Left ventricle myocardium superior (tissue), 1 donor: ENCODE data around the gene FUOM. TPM values are rescaled to one million over a fixed set of nuclear protein-coding genes. Genes with fewer than 3 reads are reported as not detected.

Experiments used
- ATAC-seq: fragments of 200-7000 bp; cut with Tn5 transposase; one replicate; pipeline ENCODE4 v1.9.1; 2020; ENCODE audit warnings: mild to moderate bottlenecking, moderate library complexity
- DNase-seq: peaks from one replicate; pipeline ENCODE4 v3.0.0-alpha.2; 2020
- intact Hi-C: fragments of 100-400 bp; cut with micrococcal nuclease; formaldehyde crosslinking; loops from one replicate; pipeline ENCODE4 v1.11.0; 2022
- total RNA-seq: library from RNA; stranded (reverse); fragmentation: NEBNext Ultra II Directional; extraction: Animal tissue kit (Norgen Biotek cat#: 25700); gene quantifications from one replicate; pipeline ENCODE4 v1.2.1, GENCODE V29; 2021
- donor health status: DM: no; HTN: yes; CAD: no; lungs with severe emphysema.

FUOM gene
- total RNA-seq, 1 donor from 2014 or later: 9.3 TPM

DNA sequence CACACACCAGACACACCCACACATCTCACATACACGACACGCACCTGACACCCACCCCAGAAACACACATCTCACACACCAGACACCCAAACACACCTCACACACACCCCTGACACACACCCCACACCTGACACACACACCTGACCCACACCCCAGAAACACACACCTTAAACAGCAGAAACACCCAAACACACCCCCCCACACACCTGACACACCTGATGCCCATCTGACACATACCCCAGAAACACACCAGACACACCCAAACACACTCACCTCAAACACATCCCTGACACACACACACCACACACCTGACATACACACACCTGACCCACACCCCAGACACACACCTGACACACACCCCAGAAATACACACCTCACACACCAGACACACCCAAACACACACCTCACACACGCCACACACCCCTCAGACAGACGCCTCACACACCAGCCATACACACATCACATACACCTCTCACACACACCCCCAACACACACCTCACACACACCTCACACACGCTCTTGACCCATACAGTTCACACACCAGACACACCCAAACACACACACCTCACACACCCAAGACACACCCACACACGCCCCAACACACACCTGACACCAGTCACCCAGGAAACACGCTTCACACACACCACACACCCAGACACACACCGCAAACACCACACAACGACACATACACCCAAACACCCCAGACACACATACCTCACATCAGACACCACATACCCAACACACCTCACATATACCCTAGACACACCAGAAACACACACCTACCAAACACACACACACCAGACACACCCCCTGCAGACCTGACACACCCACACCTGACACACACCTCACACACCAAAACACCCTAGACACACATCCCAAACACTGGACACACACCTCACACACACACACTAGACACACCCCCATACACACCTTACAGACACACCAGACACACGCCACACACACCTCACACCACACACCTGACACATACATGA lies 19.4 kb downstream of the FUOM start:
- intact Hi-C loops: no loop called here
- DNase-seq (no peak), ATAC-seq (no peak)

DNA sequence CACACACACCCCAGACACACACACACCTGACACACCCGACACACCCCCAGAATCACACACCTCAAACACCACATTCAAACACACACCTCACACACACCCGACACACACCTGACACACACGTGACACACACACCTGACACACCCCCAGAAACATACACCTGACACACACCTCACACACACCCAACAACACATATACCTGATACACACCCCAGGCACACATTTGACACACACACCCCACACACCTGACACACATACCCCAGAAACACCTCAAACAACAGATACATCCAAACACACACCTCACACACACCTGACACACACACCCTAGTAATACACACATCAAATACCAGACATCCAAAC lies 20.5 kb downstream of the FUOM start:
- intact Hi-C loops: no loop called here
- DNase-seq (no peak), ATAC-seq (no peak)

DNA sequence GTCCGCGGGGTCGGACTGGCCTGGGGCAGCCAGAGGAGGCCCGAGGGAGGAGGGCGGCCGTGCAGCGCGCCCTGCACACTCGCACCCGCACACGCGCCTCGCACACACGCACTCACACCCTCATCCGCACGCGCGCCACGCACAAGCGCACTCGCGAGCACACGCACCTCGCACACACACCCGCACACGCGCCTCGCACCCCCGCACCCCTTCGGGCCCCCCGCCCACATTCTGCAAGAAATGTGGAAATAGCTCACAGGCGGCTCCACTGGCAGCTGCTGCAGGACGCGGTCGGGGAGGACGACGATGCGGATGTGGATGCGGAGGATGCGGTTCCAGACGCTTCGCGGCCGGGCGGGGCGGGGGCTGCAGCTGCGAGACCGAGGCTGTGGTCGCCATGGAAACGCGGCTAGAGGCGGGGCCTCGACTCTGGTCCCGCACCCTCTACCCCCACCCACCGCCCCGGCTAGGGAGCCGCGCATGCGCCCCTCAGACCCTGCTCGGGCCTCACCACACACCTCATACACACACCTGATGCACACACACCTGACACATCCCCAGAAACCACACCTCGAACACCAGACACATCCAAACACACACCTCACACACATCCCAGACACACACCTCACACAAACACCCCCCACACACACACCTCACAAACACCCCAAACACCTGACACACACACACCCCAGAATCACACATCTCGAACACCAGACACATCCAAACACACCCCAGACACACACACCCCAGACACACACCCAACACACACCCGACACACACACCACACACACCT lies 21.0 kb downstream of the FUOM start, which contains the start of gene CALY:
TSS of gene CALY (minus strand) at position 320 of the 793 bp plus-strand sequence. CDS start 7,907 bp downstream, outside the sequence.
- intact Hi-C loops: no loop called here
- DNase-seq (no peak), ATAC-seq (peak; percentile 11)

DNA sequence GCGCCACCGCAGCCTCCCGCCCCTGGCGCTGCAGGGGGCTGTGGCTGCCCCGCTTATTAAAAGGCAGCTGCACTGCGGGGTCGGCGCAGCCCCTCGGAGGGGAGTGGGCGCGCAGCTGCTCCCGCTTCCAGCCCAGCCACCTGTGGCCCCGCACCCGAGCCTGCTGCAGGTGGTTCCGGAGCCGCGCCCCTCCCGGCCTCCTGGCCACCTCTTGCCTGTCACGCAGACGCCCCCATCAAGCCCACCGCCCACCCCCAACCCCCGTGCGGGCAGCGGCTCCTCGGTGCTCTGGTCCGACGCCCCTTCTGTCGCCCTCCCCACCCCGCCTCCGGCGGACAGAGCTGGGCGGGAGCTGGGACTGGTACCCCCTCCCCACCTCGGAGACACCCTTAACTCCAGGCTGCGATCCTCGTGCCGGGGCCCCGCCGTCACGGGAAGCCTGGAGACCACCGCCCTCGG lies 21.7 kb downstream of the FUOM start:
- ATAC-seq (no peak), DNase-seq (no peak)
- intact Hi-C loops: no loop called here

DNA sequence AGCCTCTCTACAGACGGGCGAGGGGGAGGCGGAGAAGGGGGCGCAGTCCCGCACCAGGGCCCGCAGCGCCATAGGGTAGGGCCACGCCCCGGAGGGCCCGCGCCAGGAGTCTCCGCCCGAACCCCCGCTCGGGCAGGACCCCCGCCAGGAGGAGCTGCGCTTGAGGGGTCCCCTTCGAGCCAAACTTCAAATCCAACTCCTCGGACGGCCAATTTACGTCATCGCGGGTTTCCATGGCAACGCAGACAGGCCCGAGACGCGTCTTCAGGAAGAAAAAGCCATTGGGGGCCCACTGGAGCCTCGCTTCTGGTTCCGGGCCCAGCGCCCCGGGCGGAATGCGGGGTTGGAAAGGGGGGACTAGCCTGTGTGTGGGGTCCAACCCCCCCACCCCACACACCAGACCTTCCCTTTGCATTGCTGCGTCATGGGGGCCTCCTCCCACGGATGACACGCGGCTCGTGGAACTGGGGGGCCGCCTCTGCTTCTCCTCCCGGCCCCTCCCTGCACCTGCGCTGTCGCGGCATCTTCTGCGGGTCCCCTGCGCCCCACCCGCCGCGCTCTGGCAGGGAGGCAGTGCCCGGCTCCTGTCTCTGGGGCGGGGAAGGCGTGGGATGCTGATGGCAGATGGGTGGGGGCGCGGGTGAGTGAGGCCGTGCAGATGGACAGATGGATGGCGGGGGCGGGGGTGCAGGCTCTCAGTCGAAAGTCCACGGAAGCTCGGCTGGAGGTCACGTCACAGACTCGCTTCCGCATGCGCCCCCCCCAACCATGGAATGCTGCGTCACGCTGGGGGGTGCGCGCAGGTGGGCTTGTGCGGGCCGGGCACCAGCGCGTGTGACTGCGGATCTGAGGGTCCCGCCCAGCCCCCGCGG lies 22.3 kb downstream of the FUOM start:
- DNase-seq (peak; percentile 69), ATAC-seq (peak; percentile 27)
- intact Hi-C loops: no loop called here

DNA sequence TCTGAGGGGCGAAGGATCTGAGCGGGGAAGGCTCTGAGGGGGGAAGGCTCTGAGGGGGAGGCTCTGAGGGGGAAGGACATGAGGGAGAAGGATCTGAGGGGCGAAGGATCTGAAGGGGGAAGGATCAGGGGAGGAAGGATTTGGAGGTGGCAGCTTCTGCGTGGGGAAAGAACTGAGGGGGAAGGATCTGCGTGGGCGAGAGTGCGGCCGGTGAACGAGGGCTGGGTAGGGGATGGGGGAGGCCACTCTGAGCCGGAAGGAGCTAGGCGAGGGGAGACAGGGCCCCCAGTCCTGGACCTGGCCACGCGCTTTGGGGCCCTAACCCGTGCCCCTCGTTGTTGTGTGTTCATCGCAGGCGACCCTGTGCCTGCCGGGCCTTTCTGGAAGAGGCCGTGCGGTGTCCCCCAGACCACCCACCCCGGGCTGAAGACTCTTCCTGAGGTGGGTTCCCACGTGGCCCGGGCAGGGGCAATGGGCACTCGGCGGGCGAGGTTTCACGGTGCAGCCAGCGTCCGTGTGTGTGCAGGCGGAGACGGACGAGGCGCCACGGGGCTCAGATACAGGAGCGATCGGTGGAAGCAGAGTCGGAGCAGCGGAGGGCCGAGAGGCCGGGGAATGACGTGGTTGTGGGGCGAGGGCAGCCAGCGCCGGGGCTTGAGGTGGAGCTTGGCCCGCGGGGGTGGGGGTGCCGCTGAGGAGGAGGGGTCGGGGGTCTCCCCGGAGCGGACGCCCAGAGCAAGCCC lies 23.1 kb downstream of the FUOM start:
- intact Hi-C loops: no loop called here
- no peak for DNase-seq

DNA sequence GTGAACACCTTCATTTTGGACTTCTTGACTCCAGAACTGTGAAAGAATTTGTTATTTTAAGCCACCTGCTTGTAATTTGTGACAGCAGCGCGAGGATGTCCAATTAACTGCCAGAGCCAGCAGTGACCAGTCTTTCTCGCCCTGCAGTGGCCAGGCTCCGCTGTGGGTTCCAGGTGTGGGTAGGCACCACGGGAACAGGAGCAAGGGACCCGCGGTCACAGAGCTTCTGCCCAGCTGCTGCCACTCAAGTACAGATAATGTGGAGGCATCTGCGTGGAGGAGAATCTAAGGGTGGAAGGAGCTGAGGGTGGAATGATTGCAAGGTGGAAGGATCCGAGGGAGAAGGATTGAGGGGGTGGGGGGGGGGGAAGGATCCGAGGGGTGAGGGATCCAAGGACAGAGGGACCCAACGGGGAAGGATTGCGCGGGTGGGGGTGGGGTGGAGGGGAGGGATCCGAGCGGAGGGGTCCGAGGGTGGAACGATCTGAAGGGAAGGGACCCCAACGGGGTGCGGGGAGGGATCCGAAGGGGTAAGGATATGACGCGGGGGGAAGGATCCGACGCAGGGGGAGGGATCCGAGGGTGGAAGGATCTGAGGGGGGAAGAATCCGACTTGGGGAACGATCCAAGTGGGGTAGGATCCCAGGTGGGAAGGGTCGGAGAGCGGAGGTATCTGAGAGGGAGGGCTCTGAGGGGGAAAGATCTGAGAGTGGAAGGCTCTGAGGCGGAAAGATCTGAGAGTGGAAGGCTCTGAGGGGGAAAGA lies 24.7 kb downstream of the FUOM start:
- no peak for DNase-seq
- no peak for ATAC-seq
- intact Hi-C loops: no loop called here

More for the DNA sequence above, 23.1 kb downstream of the FUOM start:
- peak; percentile 19 for ATAC-seq

DNA sequence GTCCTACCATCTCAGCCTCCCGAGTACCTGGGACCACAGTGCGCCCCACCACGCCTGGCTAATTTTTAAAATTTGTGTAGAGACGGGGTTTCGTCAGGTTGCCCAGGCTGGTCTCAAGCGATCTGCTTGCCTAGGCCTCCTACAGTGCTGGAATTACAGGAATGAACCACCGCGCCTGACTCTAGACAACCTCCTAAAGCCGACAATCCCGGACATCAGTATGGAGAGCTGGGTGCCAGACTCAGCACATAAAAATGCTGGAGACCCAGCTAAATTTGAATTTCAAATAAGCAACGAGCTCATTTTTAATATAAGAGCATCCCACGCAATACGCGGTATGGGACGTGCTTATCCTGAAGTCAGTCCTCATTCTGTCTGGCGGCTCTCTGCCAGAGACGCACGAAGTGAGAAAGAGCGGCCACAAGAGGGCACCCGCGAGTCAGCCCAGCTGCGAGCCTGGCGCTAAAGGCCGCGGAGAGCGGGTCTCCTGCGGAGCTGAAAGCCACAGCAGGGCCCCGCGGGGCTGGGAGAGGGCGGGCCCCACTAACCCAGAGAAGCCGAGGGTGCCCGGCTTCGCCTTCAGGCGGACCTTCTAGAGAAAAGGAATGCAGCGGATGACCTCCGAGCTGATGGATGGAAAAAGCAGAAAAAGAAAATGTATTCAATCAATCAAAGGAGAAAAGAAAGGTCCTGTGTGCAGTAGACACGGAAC lies 28.2 kb downstream of the FUOM start:
- DNase-seq: peak; percentile 93
- intact Hi-C loops: no loop called here
- ATAC-seq: peak; percentile 90

DNA sequence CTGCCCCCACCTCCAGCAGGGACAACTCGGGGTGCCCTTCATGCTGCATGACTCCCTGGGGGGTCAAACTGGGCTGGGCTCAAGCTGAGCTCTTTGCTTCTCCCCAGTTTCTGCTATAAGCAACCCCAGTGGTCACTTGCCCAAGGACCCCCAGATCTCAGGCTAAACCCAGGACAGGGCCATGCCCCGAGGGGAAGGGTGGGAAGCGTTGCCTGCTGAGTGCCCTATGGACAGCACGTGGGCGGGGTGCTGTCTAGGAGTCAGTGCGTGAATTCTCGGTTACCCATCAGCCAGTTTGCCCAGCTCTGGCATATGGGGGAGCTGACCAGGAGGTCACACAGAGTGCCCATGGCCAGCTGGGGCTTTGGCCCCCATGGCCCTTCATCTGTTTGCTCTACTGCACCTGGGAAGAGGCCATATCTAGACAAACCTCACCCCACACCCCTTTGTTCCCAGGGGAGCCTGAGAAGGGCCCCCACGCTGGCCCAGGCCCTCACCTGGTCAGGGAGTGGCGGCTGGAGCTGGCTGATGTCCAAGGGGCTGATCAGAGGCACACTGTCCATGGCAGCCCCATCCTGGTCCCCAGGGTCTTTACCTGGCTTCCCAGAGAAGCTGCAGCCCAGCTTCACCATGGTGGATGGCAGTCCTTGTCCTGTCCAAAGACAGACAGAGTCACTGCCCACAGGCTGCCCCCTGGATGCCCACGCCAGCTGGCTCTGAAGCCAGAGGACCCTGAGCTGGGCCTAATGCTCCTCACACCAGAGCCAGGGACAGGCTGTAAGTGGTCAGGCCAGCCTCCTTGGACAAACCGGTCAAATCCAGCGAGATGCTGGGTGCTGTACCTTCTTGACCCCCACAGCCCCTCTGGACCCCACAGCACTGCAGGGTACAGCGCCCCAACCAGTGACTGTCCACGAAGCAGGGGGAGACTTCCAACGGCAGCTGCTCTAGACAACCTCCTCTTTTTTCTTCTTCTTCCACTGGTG lies 29.2 kb downstream of the FUOM start:
- no peak for DNase-seq
- intact Hi-C loops: no loop called here
- ATAC-seq: no peak

DNA sequence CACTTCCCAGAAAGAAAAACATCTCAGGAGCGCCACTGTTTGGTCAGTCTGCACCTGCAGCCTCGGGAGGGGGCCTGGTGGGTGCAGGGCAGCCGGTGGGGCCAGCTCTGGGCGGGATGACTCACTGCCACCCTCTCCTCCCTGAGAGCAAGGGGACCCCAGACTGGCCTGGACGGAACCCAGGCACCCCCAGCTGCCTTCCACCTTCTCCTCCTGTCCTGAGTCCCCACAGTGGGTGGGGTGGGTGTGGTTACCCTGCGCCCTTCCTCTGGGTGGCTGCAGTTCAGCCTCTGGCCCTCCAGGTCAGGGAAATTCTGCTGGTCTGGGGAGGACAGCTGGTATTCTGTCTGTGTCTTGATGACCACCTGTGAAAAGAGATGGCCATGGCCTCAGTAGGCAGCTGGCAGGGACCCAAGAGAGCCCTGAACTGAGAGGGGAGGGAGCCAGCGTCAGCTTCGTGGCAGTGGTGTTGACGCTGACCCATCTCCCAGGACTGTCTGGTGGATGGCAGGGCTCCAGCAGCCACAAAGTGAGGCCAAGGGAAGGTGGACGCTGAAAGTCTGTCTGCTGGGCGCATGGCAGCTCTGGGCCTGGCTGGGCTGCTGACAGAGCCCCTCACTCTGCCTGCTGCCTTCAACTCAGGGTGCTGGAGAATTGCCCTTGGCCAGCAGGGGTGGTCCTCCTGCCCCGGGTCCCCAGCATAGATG lies 30.0 kb downstream of the FUOM start:
- no peak for DNase-seq
- no peak for ATAC-seq
- intact Hi-C loops: no loop called here

DNA sequence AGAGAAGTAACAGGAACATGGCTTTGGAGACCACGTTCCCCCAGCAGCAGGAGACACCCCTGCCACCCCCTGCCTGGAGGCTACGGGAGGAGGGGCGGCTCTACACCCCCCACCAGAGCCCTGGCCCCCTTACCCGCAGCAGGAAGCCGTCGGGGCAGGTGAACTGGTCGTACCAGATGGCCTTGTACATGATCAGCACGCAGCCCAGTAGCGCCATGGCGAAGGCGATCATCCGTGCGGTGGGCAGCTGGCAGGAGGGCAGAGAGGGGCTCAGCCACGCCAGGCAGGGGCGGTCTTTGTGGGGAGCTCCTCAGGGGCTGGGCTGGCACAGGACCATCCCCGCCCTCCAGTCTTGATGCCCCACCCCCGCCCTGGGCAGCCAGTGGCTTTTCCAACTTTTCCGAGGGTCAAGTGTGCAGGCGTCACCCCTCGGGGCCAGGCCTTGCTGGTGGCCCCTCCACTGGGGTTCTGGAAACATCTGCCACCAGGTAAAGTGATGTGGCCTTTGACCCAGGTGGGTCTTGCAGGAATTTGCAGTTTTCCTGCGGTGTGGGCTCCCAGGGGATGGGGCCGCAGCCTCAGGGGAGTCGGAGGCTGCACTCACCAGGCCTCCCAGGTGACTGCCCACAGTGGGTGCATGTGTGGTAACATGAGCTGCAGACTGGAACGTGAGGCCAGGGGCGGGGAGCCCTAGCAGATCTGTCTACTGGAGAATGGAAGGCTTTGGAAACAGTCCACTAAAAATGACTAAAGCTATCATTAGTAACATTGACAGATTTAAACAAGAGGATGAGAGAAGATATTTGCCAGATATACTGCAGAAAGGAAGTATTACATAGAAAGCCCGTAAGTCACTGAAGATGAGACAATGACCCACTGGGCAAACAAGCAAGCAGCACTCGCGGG lies 30.8 kb downstream of the FUOM start:
- intact Hi-C loops: no loop called here
- DNase-seq: no peak
- ATAC-seq: no peak

DNA sequence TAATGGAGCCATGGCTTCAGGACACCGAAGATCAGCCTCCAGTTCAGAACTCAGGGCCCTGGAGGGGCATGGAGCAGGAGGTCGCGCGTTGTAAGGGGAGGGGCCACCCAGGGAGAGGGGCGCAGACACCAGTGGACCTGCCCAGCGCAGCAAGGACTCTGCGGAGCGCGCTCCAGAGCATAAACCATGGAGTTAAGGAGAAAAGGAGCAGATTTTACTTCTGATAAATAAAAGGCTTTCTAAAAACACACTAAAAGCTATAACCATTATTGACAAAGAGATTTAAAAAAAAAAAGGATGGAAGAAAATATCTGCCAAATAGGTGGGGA lies 31.6 kb downstream of the FUOM start:
- intact Hi-C loops: no loop called here
- DNase-seq: no peak
- no peak for ATAC-seq

DNA sequence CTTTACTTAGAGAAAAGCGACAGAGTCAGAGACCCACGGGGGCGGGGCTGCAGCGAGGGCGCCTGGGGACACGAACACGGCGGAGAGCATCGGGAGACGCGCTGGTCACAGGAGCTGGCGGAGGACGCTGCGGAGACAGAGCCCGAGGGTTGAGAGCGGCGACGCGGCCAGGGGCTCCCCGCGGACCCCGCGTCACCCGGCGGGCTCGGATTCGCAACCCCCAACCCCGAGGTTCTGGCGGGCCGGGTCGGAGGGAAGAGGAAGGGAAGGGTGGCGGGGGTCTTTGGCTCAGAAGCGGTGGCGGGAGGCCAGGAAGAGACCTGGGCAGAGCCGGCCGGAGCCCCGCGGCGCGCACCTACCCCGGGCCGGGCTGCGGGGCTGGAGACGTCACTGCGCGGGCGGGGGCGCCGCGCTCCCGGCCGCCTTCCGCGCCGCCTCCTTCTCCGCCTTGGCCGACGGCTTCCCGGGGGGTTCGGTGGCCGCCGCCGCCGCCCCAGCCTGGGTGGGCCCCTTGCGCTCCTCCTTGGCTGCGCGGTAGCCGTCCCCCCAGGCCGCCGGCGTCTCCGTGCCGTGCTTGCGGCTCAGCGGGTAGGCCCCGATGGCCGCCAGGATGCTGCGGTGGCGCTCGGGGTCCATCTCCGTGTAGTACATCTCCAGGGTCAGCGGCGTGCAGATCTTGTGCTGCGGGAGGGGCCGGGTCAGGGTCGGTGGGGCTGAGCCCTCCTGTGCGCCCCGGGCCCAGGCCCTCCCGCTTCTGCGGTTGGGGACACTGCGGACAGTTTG lies 32.2 kb downstream of the FUOM start:
- intact Hi-C loops: no loop called here
- peak; percentile 27 for ATAC-seq

DNA sequence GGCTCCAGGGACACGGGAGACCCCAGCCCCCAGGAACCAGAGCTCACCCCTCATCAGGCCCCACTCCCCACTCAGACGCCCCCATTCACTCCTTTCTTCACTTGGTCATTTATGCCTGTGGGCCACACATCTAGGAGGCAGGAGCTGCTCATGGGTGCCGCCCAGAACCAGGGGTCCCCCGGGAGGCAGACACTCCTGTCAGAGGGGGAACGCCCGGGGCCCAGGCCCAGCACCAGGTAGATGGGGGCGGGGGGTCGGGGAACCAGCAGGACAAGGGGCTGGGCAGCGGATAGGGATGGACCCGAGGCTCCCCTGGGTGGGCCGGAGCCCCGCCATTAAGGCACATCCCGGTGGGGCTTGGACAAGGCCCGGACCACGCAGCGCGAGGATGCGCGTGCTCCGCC lies 33.0 kb downstream of the FUOM start:
- DNase-seq (no peak), ATAC-seq (no peak)
- intact Hi-C loops: no loop called here

More for the DNA sequence above, 32.2 kb downstream of the FUOM start:
- DNase-seq: no peak
